Prostate gland (tissue), 2 donors: ENCODE measurements around the gene HENMT1. TPM values are rescaled to one million over a fixed set of nuclear protein-coding genes. Genes with fewer than 3 reads are reported as not detected.

Experiments used
- DNase-seq: peaks from one replicate; pipeline ENCODE4 v3.0.0-alpha.2; 2019; ENCODE audit warnings: low spot score
- H3K27ac ChIP-seq, 2 donors: fragments of 200-600 bp; sonication (generic); 2 replicates each; pipeline ENCODE4 v1.5.1; 2017 to 2019
- H3K27me3 ChIP-seq: fragments of 200-600 bp; sonication (generic); replicated peaks from 2 replicates; pipeline ENCODE4 v1.5.1; 2019; ENCODE audit not compliant: insufficient read depth
- H3K36me3 ChIP-seq, 2 donors: fragments of 200-600 bp; sonication (generic); 1 replicate in 1 of 2; 2 replicates in 1 of 2; pipeline versions ENCODE4 v1.5.1 to v1.8.1; 2017 to 2019
- H3K4me1 ChIP-seq: fragments of 200-600 bp; sonication (generic); replicated peaks from 2 replicates; pipeline ENCODE4 v1.5.1; 2019
- H3K4me3 ChIP-seq, 2 donors: fragments of 200-600 bp; sonication (generic); 2 replicates each; pipeline ENCODE4 v1.5.1; 2017 to 2019
- H3K9me3 ChIP-seq: fragments of 200-600 bp; sonication (generic); 2 replicates; pipeline ENCODE4 v1.5.1; 2017
- CTCF ChIP-seq, 4 experiments: fragments of 200-600 bp in 2 of 4; fragments of 450-650 bp in 2 of 4; sonication (generic) in 2 of 4; IDR thresholded peaks; 1 replicate in 3 of 4; 2 replicates in 1 of 4; pipeline ENCODE4 v1.5.1; 2016 to 2019; ENCODE audit warnings: antibody characterized with exemption in 4 of 4, mild to moderate bottlenecking in 2 of 4, moderate library complexity in 2 of 4
- POLR2A ChIP-seq: fragments of 450-650 bp; IDR thresholded peaks from one replicate; pipeline ENCODE4 v1.6.1; 2016; ENCODE audit warnings: antibody characterized with exemption, mild to moderate bottlenecking
- POLR2AphosphoS5 ChIP-seq: sonication (generic); formaldehyde crosslinking; IDR thresholded peaks from one replicate; pipeline ENCODE4 v1.6.1; 2017; ENCODE audit warnings: antibody characterized with exemption
- WGBS: methylation state at CpG from one replicate; pipeline ENCODE4 v1.1.5; 2018; 5-methylcytosine and 5-hydroxymethylcytosine counted together
- intact Hi-C: fragments of 100-400 bp; cut with DNase I; formaldehyde crosslinking; loops from one replicate; pipeline ENCODE4 v1.14.2; 2022
- total RNA-seq, 2 donors: library from RNA; depleted of rRNA; stranded (reverse); fragments of >200 nt; gene quantifications; one replicate each; pipeline ENCODE4 v1.1.0, GENCODE V29; 2016

HENMT1 gene
- total RNA-seq, 2 donors from 2014 or later, result 2.5 to 22.1 TPM

DNA sequence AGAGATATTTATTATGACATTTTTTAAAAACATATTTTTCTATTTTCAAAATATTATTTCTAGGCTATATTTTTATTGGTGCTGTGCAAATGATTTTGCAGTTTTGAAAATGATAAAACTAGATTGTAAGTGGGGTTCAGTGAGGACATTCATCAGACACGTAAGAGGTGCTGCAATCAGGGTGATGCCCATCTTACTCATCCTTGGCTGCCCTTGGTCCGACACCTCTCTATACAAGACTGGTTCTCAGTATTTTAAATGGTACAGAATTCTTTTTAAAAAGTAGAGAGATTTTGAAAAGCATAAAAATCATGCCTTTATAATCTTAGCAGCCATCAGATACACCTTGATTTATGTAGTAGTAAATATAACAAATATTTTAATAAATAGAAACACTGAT is 24.0 kb downstream of the HENMT1 start:
- Histone ChIP-seq H3K9me3 (no peaks in the 10 kb centered on the region), H3K36me3 (peaks cover 0 to 2% of the 10 kb centered on the region in 2 donors), H3K27me3 (no peaks in the 10 kb centered on the region), H3K4me1 (no peaks in the 10 kb centered on the region), H3K4me3 (no peak overlapping the region), H3K27ac (no peak overlapping the region)
- intact Hi-C loops, result no loop called here
- TF ChIP-seq POLR2A (no peak), POLR2AphosphoS5 (no peak), CTCF (IDR thresholded peaks at IDR 0.05) (no peak)
- WGBS, result 100% methylated on average over 2 of the region's 2 CpGs
- no peak for DNase-seq

- 91% methylated on average over 3 of the region's 3 CpGs for WGBS
- TF ChIP-seq CTCF (IDR thresholded peaks at IDR 0.05) (no peak), POLR2A (no peak), POLR2AphosphoS5 (no peak)
- peaks cover 0 to 2% of the 10 kb centered on the region in 2 donors for H3K36me3 ChIP-seq
- H3K27me3 ChIP-seq, result no peaks in the 10 kb centered on the region
- no peak for DNase-seq
- no peak overlapping the region for H3K27ac ChIP-seq
- intact Hi-C loops, result no loop called here
- H3K9me3 ChIP-seq, result no peaks in the 10 kb centered on the region
- no peaks in the 10 kb centered on the region for H3K4me1 ChIP-seq
- H3K4me3 ChIP-seq, result no peak overlapping the region
Observed at GRCh38 chr1:108634521-108634920, 26.4 kb downstream of the HENMT1 start.

GRCh38 chr1:108628665-108629064 is 32.2 kb downstream of the HENMT1 start:
- TF ChIP-seq POLR2A, result no peak
- 98% methylated on average over 2 of the region's 2 CpGs for WGBS
- no peaks in the 10 kb centered on the region for H3K36me3 ChIP-seq

DNA sequence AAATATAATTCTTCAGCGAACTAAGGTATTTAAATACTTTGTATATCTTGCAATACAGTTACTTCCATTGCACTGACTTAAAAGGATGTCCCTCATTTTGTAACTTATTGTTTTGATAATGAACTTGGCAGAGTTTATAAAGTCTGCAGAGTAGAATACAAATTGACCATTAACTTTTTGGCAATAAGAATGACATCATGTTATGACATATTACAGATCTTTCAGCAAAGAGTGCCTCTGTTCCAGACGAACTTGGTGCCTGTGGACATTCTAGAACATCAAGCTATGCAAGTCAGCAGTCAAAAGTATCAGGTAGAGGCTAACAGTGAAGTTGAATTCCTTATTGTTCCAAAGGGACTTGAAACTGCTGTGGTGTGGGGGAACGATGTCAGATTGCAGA is 32.9 kb downstream of the HENMT1 start:
- H3K27me3 ChIP-seq, result no peaks in the 10 kb centered on the region
- H3K4me3 ChIP-seq, result no peak overlapping the region
- intact Hi-C loops, result no loop called here
- TF ChIP-seq POLR2A, result no peak
- no peak for TF ChIP-seq CTCF (IDR thresholded peaks at IDR 0.05)
- TF ChIP-seq POLR2AphosphoS5, result no peak
- no peak for DNase-seq
- no peaks in the 10 kb centered on the region for H3K4me1 ChIP-seq
- whole genome bisulfite sequencing, result 72% methylated on average over 3 of the region's 3 CpGs
- no peaks in the 10 kb centered on the region for H3K9me3 ChIP-seq
- no peaks in the 10 kb centered on the region for H3K36me3 ChIP-seq
- no peak overlapping the region for H3K27ac ChIP-seq

More at GRCh38 chr1:108628665-108629064, 32.2 kb downstream of the HENMT1 start:
- no peak for DNase-seq
- Histone ChIP-seq H3K27ac (no peak overlapping the region), H3K9me3 (no peaks in the 10 kb centered on the region), H3K4me1 (no peaks in the 10 kb centered on the region), H3K27me3 (no peaks in the 10 kb centered on the region), H3K4me3 (no peak overlapping the region)
- intact Hi-C loops, result no loop called here

- no peak overlapping the region for H3K4me3 ChIP-seq
- H3K4me1 ChIP-seq, result no peaks in the 10 kb centered on the region
- WGBS, result 79% methylated on average over 1 of the region's 1 CpG
- intact Hi-C loops, result no loop called here
- no peak for DNase-seq
- H3K9me3 ChIP-seq, result no peaks in the 10 kb centered on the region
- no peak for TF ChIP-seq CTCF (IDR thresholded peaks at IDR 0.05)
- TF ChIP-seq POLR2A, result no peak
- no peak for TF ChIP-seq POLR2AphosphoS5
- no peaks in the 10 kb centered on the region for H3K36me3 ChIP-seq
- H3K27me3 ChIP-seq, result no peaks in the 10 kb centered on the region
- no peak overlapping the region for H3K27ac ChIP-seq
Observed at GRCh38 chr1:108627256-108627655, 33.6 kb downstream of the HENMT1 start.
